H1 (cell line): ENCODE measurements around the gene SEC24B. TPM values are rescaled to one million over a fixed set of nuclear protein-coding genes. Genes with fewer than 3 reads are reported as not detected.

Experiments
- CHD2 ChIP-seq: IDR thresholded peaks from 2 replicates; pipeline ENCODE4 v1.6.1; 2012; ENCODE audit warnings: low read length, improper control_type of control experiment
- CTBP2 ChIP-seq: IDR thresholded peaks from 2 replicates; pipeline ENCODE4 v1.7.0; 2011; ENCODE audit warnings: borderline replicate concordance, mild to moderate bottlenecking, moderate library complexity, mixed read lengths, low read length; ENCODE audit not compliant: insufficient read depth, insufficient read length
- GTF2F1 ChIP-seq: IDR thresholded peaks from 2 replicates; pipeline ENCODE4 v1.6.1; 2012; ENCODE audit warnings: low read depth, low read length, improper control_type of control experiment, borderline replicate concordance
- JUND ChIP-seq: IDR thresholded peaks from 2 replicates; pipeline ENCODE4 v1.6.1; 2011; ENCODE audit warnings: mild to moderate bottlenecking, improper control_type of control experiment, low read length
- SP1 ChIP-seq: IDR thresholded peaks from 2 replicates; pipeline ENCODE4 v1.6.1; 2011; ENCODE audit warnings: low read depth, low read length
- SP4 ChIP-seq: IDR thresholded peaks from 2 replicates; pipeline ENCODE4 v1.6.1; 2012; ENCODE audit warnings: low read length, inconsistent platforms
- polyA plus RNA-seq, 7 experiments: library from polyadenylated mRNA; depleted of rRNA in 3 of 7; stranded (reverse) in 5 of 7; unstranded in 2 of 7; fragments of >200 nt in 5 of 7; fragments of 200-250 nt in 2 of 7; gene quantifications; 1 replicate in 5 of 7; 2 replicates in 1 of 7; 4 replicates in 1 of 7; pipeline versions ENCODE4 v1.2.1 to v1.2.3, GENCODE V29; 2011 to 2013; ENCODE audit warnings: missing spikeins in 2 of 7, mixed read lengths in 2 of 7
- total RNA-seq: library from RNA; stranded (reverse); fragmentation: NEBNext Ultra II Directional; extraction: Animal tissue kit (Norgen Biotek cat#: 25700); gene quantifications from 2 replicates; pipeline ENCODE4 v1.2.1, GENCODE V29; 2021
- TF ChIP-seq, protein P1 (sequence below): IDR thresholded peaks from 2 replicates; pipeline ENCODE4 v1.6.1; 2012; ENCODE audit warnings: low read length, inconsistent platforms

SEC24B gene
- total and polyA plus RNA-seq, 2 of the 8 experiments (the other 6 are each of a cell fraction or from before 2014, with no cell fraction given) = 25.6 to 30.9 TPM

- TF ChIP-seq, protein P1, sequence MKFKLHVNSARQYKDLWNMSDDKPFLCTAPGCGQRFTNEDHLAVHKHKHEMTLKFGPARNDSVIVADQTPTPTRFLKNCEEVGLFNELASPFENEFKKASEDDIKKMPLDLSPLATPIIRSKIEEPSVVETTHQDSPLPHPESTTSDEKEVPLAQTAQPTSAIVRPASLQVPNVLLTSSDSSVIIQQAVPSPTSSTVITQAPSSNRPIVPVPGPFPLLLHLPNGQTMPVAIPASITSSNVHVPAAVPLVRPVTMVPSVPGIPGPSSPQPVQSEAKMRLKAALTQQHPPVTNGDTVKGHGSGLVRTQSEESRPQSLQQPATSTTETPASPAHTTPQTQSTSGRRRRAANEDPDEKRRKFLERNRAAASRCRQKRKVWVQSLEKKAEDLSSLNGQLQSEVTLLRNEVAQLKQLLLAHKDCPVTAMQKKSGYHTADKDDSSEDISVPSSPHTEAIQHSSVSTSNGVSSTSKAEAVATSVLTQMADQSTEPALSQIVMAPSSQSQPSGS = no peak
- no peak for TF ChIP-seq GTF2F1
- no peak for TF ChIP-seq JUND
- no peak for TF ChIP-seq SP1
- TF ChIP-seq CHD2 = no peak
- TF ChIP-seq SP4 = no peak
- TF ChIP-seq CTBP2 = no peak
These were observed 9.3 kb upstream of the SEC24B start (continued) for GRCh38 chr4:109424093-109424841.
